Fibroblast of peridontal ligament (primary cell): Measurements from ENCODE around the gene LPIN3.
A peak's percentile ranks its signal among the peaks of the same experiment; 100 is the strongest.

Experiments used
- DNase-seq: peaks from one replicate; pipeline ENCODE4 v3.0.0-alpha.2; 2010; ENCODE audit errors: extremely low read depth

LPIN3 gene

DNA sequence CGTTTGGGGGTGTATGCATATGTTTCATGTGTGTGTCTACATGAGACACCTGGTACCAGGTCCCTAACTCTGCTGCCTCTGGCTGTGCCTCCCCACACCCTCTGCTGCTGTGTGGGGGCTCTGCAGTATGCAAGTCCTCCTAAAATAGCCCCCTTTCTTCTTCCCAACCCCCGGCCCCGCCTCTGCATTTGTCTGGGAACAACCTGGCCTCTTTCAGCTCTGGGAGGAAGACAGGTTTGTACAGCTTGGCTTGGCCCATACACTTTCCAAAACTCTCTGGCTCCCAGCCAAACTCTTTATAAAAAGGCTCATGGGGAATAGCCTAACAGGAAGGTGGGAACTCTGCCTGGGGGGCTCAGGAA is 53.1 kb downstream of the LPIN3 start:
- DNase-seq = no peak

DNA sequence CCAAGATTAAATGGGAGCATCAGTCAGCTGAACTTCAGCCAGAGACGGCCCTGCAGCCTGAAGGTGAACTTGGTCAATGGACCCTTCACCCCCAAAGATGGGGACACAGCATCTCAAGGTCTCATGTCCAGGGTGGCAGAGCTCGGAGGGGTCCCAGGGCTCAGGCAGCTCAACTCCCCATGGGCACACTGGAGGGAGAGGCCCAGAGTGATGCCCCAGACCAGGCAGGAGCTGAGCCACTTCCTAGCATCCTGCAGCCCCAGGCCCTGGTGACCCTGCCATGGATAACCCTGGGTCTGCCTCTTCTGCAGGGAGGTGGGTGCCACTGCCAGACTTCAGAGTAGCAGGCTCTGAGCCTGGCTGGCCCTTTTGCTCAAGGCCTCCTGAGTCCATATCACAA is 53.5 kb downstream of the LPIN3 start:
- DNase-seq = no peak

GRCh38 chr20:41394931-41395666 is 54.5 kb downstream of the LPIN3 start:
- DNase-seq = no peak

DNA sequence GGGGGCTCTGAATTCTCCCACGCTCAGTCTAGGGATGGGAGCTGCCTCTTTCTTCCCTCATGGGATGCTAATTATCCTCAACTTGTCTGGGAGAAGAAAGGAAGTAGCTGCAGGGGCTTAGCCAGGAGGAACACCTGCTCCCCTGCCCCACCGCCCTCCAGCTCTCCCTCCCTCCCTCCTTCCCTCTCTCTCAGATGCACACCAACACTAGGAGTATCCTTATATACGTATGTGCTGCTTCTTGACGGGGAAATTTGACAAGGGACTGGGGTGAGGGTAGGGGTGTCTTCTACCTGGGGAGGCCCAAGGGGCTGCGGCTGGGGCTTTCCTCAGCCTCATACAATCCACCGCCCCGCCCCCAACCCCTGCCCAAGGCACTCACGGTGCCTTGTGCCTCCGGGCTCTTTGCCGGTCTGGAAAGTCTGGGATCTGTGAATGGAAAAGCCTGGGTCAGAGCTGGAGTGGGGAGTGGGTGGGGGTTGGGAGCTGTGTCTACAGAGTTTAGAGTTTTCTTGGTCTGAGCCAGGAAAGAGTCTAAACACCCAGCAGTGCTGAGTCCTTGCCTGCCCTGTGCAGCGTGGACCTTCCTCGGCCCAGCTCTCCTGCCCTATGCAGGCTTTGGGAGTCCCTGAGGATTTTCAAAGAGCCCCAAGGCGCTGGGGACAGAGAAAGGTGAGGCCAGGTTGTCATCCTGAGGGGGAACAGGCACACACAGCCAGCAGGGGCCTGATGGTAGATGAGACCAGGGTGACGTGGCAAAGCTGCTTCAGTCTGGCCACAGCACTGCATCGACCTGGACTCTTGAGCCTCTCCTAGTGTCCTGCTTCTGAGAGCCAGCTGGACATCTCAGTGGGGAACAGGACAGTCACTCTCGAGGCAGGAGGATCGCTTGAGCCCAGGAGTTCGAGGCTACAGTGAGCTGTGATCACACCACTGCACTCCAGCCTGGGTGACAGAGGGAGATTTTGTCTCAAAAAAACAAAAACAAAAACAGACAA is 55.3 kb downstream of the LPIN3 start:
- DNase-seq = no peak

GRCh38 chr20:41398408-41398807 is 57.8 kb downstream of the LPIN3 start:
- peak; percentile 55 for DNase-seq

GRCh38 chr20:41403604-41404003 is 63.0 kb downstream of the LPIN3 start:
- no peak for DNase-seq

- DNase-seq = no peak
Measured at GRCh38 chr20:41405436-41405835, 64.8 kb downstream of the LPIN3 start.

DNA sequence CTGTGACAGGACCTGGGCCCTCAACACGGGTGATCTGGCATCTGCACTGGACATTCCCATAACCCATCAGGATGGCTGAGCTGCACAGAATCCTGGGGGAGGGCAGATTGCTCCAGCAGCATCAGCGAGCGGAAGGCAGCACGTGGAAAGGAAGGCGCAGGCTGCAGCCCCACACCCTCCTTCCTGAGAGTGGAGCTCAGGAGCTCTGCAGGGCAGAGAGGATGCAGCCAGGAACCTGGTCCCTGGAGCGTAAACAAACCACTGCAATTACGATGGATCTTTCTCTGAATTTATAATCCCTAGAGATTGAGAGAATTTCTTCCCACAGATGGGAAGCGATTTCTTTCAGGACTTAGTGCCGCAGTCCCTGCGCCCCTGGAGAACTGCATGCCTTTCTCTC is 65.7 kb downstream of the LPIN3 start:
- no peak for DNase-seq

DNA sequence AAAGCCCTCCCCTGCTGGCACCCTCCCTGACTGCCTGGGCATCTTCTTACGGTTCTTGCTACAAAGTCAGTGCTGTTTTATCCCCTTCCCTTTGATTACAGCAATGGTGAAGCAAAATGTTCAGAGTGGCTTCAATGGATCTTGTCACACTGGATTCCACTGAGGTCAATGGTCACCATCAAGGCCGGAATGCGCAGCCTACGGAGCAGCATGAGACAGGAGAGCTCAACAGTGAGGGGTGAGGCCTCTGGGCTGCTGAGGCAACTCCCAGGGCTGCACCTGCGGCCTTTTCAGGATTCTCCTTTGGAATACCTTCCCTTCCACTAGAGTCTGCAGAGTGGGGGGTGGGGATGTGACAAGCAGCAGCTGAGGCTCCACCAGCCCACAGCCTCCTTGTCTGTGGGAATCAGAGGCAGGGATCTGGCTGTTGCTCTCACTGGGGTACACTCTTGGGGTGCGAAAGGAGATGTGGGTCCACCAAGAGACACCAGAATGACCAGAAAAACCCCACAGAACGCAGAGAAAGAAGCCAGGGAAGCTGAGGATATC is 66.3 kb downstream of the LPIN3 start:
- no peak for DNase-seq

GRCh38 chr20:41407607-41408006 is 67.0 kb downstream of the LPIN3 start:
- no peak for DNase-seq

GRCh38 chr20:41408156-41408794 is 67.7 kb downstream of the LPIN3 start:
- no peak for DNase-seq

GRCh38 chr20:41408986-41409385 is 68.4 kb downstream of the LPIN3 start:
- DNase-seq = no peak
